ENCODE data around the gene SLC35F3.

GRCh38 chr1:234369033-234369430, 464.6 kb downstream of the SLC35F3 start:
- no peak for TF ChIP-seq CTCF (IDR thresholded peaks at IDR 0.05)
- no peak for TF ChIP-seq OVOL2 (CRISPR knock-in tag; IDR thresholded peaks at IDR 0.05; ENCODE audit: borderline replicate concordance)
- no peak for TF ChIP-seq SP1 (CRISPR knock-in tag; conservative IDR thresholded peaks at IDR 0.05)
- TF ChIP-seq NR1H2 (CRISPR knock-in tag; IDR thresholded peaks at IDR 0.05) = no peak
- TF ChIP-seq TCF7 (CRISPR knock-in tag; IDR thresholded peaks at IDR 0.05; ENCODE audit: low read depth) = no peak
- TF ChIP-seq MAX (CRISPR knock-in tag; IDR thresholded peaks at IDR 0.05) = no peak
- no peak for TF ChIP-seq STAT6 (CRISPR knock-in tag; conservative IDR thresholded peaks at IDR 0.05; ENCODE audit: low read depth)
- TF ChIP-seq ZNF232 (CRISPR knock-in tag; IDR thresholded peaks at IDR 0.05) = no peak
- no peak for TF ChIP-seq ATF2 (CRISPR knock-in tag; IDR thresholded peaks at IDR 0.05; ENCODE audit: borderline replicate concordance, low read depth)
- TF ChIP-seq TP53 (CRISPR knock-in tag; IDR thresholded peaks at IDR 0.05) = no peak
- TF ChIP-seq E2F1 (CRISPR knock-in tag; IDR thresholded peaks at IDR 0.05) = no peak
